GM21423 (cell line): ENCODE measurements around the gene GABARAP.

Experiments used
- ATAC-seq: cut with Tn5 transposase; IDR thresholded peaks from one replicate; pipeline ENCODE4 v1.9.1; 2021; ENCODE audit warnings: mild to moderate bottlenecking, moderate library complexity; ENCODE audit not compliant: unreplicated experiment

The GABARAP gene

DNA sequence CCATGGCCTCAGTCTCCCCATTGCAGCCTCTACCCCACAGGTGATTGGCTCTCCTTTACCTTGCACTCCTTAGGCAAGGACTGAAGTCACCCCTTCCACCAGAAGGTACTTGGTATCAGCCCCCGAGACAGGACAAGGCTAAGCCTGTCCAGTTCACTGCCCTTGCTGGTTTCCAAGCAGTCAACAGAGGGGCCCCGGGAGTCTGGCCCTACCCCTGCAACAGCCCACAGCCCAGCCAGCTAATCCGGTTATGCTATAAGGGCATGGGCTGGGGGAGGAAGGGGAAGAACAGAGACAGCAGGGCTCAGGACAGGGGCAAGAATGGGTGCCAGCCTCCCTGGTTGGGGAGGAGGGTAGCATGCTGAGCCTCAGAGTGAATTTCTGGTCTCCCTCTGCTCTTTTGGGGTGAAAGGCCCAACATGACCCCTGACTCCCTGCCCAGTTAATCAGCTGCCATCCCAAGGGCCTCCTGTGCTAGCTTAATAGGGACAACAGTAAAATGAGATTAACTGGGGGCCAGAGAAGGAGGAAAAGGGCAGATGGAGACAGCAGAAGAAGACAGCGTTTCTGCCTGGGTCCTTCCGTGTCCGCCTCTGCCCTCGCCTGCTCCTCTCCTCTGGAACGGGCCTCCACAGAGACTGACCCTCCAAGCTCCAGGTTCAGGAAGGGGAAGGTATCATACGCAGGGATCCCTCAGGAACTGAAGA is 33.3 kb downstream of the GABARAP start:
- ATAC-seq = no peak

DNA sequence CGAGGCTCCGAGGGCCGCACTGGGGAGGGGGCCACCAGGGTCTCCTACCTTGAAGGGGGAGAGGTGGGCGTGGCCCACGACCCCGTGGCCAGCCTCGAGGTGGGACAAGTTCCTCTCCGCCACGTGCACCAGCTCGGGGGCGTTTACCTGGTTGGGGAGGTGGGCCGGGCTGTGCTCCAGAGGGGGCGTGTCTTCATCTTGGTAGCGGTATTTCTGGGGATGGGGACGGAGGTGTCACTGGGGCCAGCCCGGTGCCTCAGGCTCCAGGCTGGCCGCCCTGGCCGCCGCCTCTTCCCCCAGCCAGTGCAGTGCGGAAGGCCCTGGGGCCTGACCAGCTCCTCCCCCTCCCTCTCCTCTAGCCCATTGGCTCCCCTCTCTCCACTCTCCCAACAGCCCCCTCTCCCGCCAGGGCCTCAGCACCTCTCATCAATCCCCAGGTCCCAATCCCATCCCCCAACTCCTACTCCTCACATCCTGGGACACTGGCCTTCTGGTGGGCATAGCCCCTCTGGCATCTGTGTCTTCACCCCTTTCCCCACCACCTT is 34.1 kb downstream of the GABARAP start:
- ATAC-seq = no peak

DNA sequence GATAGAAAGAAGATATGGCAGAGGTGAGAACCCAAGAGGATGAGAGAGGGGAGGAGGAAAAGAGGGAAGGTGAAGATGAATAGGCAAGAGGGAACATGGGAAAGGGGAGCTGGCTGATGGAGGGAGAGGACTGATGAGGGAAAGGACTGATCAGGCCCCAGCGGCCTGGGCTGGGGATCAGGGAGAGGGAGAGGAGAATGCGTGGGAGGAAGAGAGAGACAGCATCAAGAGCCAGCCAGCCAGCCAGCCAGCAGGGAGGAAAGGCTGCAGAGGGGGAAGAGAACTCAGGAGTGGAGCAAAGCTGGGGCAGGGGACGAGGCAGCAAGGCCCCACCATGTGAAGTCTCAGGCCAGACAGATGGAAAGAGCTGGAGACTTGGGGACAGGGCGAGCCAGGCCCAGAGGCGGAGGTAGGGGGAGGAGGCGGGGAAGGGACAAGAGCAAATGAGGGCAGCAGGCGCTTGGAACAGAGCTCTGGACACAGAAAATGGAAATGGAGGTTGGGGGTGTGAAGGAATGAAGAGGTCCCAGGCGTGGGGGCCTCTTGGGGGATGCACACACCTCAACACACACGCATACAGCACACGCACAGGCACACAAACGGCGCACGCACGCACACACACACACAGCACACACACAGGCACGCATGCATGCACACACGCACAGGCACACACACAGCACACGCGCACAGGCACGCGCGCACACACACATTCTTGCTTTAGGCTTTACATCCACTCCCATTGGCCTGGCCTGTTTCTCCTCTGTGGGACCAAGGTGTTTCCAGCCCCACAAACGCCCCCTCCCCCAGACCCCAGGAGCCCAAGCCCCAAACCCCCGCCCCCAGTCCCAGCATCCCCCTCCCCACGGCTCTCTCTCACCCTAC is 34.9 kb downstream of the GABARAP start:
- ATAC-seq = no peak

DNA sequence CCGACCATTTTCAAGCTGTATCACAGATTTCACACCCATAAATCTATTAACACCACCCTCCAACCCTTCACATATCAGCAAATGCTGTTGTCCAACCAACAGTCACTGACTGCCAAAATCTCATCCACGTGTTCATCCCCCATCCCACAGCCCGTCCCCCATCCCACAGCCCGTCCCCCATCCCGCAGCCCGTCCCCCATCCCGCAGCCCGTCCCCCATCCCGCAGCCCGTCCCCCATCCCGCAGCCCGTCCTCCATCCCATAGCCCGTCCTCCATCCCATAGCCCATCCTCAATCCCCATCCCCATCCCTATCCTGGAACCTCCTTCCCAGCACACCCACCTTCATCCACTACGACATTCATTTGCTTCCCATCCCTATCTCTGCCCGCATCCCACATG is 36.7 kb downstream of the GABARAP start:
- no peak for ATAC-seq

DNA sequence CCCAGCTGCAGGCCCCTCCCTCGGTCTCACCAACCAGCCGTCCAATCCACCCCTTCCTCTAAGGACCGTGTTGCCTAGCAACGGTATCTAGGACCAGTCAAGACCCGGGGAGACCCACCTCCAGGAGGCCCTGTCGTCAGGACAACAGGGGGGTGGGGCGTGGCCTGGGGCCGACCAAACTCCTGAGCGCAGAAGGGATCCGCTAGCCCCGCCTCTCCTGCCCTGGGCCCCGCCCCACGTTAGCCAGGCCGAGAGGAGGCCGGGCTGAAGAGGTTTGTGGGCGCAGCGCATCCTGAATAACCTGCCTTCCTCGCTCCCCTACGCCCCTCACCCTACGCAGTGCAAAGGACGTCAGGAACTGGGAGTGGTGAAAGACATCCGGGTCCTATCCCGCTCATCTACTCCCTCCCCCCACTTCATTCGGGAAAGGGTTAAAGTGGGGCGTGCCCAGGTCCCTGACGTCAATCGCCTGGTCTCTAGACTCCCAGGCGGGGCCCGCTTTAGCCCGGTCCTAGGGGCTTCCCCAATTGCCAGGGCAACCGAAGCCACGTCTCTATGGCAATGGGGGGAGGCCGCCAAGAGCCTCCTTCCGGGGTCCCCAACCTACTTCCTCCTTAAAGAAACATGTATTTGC is 37.3 kb downstream of the GABARAP start:
- ATAC-seq = peak; percentile 80

DNA sequence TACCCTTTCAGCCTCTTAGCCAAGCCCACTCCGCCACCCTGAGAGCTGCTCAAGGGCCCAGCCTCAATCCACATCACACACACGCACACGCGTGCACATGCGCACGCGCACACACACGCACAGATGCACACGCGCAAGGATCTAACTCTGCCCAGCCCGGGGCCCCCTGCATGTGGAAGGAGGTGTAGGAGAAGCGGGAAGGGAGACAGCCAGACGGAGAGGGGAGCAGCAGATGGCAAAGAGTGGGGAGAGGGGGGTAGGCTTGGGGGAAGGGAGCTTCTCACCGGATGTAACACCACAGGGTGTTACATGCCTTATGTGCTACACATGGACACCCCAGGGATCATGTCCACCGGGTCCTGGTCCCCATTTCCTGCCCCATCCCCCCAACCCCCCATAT is 37.9 kb downstream of the GABARAP start:
- no peak for ATAC-seq

DNA sequence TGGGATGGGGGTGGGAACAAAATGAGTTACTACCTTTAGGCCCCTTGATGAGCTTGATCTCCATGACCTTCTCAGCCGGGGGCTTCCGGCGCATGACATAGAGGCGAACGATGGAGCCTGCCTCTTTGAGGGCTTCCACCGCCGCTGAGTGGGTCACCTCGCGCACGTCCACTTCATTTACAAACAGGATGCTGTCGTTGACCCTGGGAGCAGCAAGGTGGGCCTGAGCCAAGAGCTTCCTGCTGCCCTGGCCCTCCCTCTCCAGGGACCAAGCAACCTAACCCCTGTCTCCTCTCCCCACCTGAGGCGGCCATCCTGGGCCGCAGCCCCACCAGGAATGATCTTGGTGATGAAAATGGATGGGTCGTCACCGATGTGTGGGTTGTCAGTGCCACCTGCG is 38.9 kb downstream of the GABARAP start:
- no peak for ATAC-seq

DNA sequence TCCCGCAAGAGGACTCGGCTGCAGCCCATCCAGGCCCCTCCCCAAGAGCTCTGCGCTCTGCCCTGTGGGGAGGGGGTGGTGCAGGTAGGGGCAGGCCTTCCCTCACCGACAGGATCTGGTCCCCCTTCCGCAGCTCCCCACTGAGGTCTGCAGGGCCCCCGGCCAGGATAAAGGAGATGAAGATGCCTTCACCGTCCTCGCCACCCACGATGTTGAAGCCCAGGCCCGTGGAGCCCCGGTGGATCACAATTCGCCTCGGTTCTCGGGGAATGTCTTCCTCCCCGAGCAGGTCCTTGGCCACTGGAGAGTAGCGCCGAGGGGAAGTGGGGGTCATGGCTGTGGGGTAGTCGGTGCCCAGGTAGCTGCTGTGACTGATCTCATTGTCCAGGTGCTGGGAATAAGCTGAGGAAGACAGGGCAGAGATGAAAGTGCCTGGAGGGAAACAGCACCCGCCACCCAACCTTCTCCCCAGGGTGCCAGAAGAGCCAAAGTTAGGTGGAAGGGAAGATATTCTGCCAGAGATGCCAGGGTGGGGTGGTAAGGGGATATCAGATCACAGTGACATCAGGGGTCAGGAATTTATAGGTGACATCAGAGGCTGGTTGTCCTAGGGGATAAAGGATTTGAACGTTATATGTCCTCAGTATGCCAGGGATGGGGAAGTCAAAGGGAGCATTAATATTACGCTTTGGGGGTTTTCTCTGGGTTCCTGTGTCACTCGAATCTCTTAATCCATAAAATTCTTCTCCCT is 45.4 kb downstream of the GABARAP start:
- no peak for ATAC-seq

DNA sequence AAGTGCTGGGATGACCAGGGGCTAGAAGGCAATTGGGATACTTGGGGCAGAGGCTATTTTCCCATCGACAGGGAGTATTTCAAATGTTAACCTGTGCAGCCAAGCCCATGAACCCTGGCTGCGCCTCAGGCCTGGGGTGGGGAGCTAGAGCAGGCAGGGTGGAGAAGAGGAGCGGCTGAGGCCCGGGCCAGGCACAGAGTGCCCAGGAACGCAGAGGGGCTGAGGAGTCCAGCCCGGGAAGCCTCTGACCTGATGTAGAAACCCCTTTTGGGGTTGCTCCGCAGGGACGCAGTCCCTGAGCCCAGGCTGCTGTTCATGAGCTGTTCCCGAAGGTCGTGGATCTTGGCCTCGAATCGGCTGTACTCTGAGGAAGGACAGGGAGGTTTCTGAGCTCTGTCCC is 46.3 kb downstream of the GABARAP start:
- ATAC-seq = no peak

DNA sequence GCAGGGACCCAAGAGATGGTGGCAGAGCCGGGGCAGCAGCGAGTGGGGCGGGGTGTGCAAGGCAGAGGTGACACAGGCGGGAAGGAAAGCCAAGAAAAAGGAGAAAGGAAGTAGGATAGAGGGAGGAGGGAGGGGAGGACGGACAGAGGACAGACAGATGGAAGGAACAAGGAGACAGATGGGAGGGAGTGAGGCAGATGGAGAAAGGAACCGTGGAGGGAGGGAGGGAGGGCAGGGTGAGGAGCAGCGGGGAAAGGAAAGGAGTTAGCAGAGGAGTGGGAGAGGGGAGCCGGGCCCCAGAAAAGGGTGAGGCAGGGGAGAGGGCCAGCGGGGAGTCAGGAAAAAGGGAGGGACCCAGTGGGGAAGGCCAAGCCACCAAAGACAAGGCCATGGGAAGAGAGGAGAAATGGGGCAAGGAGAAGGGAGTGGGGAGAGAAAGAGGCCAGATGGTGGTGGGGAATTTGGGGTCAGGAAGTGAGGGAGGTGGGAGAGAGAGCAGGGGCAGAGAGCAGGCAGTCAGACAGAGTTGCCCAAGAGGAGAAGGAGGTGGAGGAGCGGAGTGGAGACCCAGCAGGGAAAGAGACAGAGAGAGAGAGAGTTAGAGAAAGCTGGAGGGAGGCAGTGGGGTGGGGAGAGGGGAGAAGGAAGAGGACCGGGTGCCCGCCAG is 49.8 kb downstream of the GABARAP start:
- ATAC-seq = no peak

DNA sequence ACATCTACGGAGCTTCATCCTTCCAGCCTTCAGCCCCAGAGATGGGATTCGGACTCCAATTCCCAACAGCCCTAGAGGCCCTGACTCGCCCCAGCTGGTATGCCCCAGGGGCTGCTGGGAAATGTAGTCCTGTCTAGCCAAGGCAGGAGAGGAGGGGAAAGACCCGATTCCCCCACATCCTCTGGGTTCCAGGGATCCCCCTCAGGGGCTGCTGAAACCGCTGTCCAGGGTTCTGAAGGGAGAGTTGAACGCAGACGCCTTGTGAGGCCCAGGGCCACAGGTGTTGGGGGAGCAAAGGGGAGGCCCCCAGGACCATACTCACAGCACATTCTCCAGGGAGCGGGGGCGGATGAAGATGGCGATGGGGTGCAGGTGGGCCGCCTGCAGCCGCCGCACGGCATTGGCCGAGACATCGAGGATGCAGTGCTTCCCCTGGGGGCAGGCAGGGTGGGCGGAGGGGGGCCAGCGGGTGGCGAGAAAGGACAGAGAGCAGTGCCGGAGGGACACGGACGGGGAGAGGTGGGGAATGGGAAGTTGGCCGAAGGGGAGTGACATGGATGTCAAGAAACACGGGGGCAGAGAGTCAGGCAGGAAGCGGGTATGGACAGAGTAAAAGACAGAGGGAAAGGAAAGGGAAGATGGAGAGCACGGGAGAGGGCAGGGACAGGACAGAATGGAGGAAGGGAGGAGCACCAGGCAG is 50.5 kb downstream of the GABARAP start:
- no peak for ATAC-seq

DNA sequence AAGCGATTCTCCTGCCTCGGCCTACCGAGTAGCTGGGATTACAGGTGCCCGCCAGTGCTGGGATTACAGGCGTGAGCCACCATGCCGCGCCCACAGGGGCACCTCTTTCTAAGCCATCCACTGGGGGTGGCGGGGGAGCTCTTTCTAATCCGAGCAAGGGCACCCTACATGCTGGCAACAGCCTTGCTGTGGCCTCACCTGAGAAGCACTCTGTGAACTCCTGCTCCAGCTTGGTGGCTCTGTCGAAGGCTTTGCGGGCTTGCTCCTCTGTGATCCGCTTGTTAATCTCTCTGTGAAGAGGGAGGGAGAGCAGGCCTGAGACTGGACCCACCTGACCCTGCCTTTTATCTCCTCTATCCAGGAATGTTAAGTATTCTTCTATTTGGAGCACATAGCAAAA is 51.2 kb downstream of the GABARAP start:
- no peak for ATAC-seq

DNA sequence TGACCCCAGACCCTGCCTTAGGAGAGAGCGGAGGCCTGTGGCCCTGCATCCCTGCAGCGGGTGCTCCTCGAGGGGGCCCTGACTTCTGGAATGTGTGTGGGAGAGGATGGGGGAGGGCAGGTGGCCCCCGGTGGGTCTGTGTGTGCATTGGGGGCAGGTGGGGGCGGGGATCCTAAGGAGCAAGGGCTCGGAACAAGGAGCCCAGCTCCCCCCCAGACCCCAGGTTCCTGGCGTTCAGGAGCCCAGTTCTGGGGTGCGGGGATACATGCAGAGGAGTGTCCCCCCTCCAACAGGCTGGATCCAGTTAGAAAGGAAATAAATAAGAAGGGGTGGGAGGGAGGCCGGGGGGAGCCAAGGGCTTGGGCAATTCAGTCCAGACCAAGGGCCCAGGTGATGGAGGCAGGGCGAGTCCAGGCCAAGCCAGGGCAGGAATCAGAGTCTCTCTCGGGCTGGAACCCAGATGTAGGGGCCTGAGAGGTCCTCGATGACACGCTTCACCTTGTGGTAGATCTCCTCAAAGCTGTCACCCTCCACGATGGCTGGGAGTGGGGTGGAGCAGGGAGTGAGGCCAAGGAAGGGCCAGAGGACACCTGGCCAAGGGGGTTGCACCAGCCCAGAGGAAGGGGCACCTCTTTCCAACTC is 51.9 kb downstream of the GABARAP start:
- no peak for ATAC-seq
